GM10847 (cell line): ENCODE data around the gene VPS8.

Experiments used
- POLR2A ChIP-seq: IDR thresholded peaks from 2 replicates; pipeline ENCODE4 v1.6.1; 2011; ENCODE audit not compliant: insufficient read length; ENCODE audit errors: extremely low read depth

The VPS8 gene

DNA sequence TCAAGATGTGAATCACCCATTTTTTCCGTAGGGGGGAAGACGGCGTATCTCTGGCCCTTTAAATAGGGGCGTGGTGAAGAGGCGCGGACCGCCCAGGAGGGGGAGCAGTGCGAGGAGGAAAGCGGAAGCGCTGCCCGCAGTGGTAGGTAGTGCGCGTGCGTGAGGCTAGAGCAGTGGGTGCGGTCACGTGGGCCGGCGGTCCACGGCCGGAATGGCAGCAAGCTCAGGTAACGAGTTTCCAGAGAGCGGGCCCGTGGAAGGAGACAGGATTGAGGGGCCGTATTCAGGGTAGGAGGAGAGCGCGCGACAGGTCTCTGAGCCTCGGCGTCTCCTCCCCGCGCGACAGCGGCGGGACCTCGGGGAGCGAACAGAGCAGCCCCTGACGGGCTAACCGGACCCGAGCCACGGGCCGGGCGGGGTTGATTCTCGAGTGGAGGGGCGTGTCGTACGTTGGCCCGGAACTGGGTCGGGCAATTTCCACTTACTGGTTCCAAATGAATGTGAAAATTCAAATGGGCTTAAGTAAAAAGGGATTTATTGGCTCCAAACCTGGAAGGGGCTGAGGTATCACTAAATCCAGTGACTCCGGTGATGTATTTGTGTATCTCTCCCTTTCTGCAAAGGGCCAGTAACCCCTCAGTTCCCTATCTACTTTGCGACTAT lies at the start of gene VPS8:
TSS of gene VPS8 (plus strand) at position 168 of the 663 bp plus-strand sequence. CDS start 12,467 bp downstream, outside the sequence.
- TF ChIP-seq POLR2A, result peak; percentile 76

GRCh38 chr3:184764191-184764590 lies 47.8 kb upstream of the VPS8 start:
- TF ChIP-seq POLR2A, result no peak

GRCh38 chr3:184765047-184765729 lies 46.8 kb upstream of the VPS8 start:
- no peak for TF ChIP-seq POLR2A

GRCh38 chr3:184765730-184766074 lies 46.3 kb upstream of the VPS8 start:
- no peak for TF ChIP-seq POLR2A

GRCh38 chr3:184766555-184767261 lies 45.3 kb upstream of the VPS8 start:
- no peak for TF ChIP-seq POLR2A

DNA sequence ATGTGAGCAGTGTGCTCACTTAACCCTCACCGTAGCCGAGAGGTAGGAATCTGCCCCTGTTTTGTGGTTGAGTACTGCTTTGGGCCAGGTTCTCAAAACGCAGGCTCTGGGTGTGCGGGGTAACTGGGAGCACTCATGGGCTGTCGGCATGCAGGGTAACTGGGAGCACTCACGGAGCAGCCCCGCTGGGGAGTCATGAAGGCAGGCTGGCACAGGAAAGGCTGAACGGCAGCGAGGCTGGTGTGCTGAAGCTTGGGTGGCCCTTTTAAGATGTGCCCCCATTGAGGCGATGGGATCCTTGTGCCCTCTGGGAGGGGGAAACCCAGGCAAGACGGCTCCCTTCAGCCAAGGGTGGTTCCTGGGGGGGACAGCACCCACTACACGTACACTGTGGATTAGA lies 44.6 kb upstream of the VPS8 start:
- no peak for TF ChIP-seq POLR2A

- TF ChIP-seq POLR2A, result no peak
Observed at GRCh38 chr3:184769382-184770170, 42.4 kb upstream of the VPS8 start.

- TF ChIP-seq POLR2A, result no peak
Observed at GRCh38 chr3:184770541-184770940, 41.4 kb upstream of the VPS8 start.

DNA sequence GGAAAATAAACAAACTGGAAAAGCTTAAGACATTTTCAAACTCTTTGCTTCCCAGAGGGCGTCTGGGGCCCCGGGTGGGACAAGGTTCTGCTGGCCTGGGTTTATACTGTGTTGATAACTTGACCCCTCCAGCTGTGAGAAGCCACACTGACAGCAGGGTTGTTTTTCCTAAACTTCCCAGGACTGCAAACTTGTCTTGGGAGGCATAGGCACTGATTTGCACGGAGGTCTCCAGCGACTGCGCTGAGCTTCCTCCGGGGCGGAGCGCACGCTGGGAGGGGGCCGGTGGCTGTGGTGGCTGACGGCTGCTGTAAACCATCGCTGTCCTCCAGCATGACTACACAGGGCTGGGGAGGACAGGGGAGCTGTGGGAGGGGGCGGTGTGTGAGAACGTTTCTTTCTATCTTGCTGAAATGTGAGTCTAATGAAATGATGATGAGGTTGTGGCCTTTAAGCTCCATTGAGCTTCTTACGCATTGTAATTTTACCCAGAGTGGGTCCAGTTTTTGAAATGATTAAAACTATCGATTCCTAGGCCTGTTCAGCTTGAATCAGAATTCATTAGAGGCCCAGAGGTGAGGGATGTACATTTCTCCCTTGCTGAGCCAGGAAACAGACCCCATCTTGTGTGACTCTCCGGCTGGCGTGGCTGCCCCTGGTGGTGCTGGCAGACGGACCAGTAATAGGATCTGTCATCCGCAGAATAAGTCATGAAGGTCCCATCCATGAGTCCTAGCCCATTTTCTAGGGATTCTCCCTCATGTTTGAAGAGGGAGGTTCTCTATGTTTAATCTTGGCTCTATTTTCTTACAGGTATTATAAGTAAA lies 40.5 kb upstream of the VPS8 start:
- no peak for TF ChIP-seq POLR2A

DNA sequence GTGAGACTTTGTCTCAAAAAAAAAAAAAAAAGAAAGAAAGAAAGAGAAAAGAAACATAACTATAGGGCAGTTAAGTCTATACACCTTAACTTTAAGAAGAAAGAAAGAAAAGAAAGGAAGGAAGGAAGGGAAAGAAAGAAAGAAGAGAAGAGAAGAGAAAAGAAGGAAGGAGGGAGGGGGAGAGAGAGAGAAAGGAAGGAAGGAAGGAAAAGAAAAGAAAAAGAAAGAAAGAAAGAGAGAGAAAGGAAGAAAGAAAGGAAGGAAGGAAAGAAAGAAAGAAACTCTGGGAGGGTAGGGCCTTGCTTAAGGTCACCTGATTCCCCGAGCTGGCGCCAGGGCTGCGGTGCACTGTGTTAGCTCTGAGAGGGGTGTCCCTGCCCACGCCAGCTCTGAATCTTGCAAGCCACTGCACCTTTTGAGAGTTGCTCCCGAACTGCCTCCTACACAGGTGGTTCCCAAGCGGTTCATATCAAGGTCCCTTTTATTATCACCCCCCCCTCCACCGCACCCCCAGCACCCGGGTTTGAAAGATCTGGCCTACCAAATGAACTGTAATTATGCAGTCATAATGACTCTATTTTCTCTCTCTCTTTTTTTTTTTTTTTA lies 39.2 kb upstream of the VPS8 start:
- no peak for TF ChIP-seq POLR2A

DNA sequence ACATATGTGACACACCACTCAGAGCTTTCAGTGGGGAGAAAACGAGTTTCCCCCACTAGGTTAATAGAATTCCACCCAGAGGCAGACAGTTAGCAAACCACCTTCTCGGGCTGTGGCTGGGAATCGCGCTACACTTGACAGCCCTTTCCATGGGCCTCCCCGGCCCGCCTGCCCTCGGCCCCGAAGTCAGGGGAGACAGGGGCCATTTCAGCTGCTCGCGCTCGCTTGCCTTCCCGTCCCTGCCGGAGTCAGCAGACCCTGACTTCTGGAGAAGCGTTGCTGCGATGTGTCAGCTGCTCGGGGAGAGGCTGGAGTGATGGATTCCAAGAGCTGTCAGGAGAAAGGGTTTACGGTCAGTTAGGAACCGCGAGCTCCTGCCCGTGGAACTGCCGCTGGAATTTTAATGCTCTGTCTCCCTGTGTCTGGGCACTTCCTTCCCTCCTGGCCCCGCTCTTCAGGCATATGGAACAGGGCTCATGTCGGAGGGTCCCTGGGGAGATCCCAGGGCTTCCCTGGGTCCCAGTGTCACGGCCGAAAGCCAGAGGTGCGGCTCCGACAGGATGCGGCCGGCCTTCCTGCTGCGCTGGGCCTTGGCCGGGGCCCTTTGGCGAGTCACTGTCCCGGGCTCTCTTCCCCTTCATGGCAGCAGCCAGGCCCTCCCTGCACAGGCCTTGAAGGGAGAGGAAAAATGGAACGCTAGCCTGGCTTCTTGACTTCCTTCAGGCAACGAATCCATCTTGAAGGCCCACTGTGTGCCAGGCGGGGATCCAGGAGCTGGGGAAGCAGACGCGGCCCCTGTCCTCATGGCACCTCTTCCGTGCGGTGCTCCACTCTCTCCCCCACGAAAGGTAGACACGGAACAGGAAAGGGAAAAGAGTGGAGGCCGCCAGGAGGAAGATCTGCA lies 38.4 kb upstream of the VPS8 start:
- no peak for TF ChIP-seq POLR2A

DNA sequence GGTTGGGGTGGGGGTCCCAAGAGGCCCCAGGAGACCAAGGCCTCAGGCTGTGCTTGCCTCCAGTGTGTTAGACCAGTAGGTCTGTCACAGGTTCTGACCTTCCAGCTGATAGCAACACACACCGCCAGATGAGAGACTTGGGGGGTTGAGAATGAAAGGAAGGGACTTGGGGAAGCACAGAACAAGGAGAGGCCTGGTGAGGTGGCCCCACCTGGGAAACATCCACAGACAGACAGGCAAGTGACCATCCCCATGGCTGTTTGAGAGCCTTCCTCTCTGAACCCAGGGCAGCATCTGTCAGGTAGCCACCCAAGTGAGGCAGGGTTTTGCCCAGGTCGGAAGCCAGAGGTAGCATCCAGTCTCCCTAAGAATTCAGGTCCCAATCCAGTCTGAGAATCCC lies 35.0 kb upstream of the VPS8 start:
- no peak for TF ChIP-seq POLR2A
